ENCODE results near the gene PCMTD2.
"Not testable (repeated sequence)": the region's sequence is repeated elsewhere in the genome, so short reads cannot be mapped to it uniquely, and the experiment has no call there.

Gene PCMTD2

DNA sequence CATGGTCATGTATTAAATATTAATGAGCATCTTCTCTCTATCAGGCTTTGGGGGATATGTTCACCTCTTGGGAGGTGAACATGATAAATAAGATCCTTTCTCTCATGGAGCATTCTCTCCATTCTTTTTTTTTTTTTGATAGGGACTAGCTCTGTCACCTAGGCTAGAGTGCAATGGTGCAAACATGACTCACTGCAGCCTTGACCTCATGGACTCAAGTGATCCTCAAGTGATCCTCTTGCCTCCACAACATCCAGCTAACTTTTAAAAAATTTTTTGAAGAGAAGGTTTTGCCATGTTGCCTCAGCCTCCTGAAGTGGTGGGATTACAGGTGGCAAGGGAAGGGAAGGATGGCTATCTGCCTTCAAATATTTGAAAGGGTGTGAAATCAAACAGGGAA is 59.8 kb downstream of the PCMTD2 start:
- not testable (repeated sequence) for DNase-seq

DNA sequence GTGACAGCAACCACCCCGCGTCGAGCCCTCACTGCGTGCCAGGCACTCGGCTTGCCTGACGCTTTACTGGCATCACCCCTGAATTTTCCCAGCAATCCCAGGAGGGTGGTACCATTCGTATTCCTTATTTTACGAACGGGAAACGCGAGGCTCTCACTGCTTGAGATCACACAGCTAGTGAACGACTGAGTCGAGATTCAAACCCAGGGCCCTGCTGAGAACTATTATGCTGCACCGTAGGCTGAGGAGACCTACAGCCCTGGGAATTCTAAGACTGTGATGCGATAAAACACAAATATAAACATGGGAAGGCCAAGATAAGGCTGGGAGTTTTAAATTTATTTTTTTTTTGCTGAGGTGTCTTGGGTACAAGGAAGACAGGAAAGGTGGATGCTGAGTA is 60.3 kb downstream of the PCMTD2 start:
- not testable (repeated sequence) for DNase-seq

DNA sequence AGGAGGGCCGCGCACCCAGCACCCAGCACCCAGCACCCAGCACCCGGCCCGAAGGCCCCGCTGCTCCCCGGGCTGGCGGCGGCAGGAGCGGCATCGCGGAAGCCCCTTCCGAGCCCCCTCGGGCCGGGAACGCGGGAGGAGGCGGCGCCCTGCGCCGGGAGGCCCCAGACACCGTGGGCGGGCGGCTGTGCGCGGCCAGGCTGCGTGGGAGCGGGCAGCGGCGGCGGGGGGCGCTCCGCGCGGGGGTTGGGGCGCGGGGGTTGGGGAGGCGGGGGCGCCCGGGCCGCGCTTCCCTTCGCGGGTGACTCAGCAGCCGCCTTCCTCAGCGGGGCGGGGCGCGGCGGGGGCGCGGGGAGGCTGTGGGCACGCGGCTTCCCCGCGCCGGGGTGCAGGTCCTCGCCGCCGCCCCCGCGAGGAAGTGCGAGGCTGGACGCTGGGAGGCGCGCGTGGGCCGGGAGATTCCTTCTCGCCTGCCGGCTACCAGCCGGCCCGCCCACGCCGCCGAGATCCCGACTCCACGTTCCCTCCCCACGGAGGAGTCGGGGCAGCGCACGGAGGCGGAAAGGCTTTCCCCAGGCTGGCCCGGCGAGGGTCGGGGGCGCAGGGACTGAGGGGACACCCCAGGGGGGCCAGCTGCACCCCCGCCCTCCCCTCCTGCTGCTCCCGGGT is 61.0 kb downstream of the PCMTD2 start:
- DNase-seq = peak in 1 of 2 donors; percentile 66

DNA sequence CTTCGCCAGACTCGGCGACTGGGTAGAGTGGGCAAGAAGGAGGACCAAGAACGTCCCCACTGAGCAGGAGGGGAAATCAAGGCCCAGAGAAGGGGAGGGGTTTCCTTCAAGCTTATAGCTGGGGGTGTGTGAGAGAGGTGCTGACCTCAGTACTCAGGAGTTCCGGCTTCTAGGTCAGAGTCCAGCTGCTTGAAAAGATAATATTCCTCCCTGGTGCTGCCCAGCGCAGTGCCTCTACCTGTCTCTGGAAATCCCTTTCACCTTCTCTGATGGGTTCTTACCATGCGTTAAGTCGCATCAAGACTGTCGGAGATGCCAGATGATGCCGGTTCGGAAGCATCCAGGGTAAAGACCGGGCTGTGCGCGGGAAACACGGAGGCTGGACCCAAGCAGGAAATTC is 61.8 kb downstream of the PCMTD2 start:
- DNase-seq = peak in 1 of 2 donors; percentile 5

DNA sequence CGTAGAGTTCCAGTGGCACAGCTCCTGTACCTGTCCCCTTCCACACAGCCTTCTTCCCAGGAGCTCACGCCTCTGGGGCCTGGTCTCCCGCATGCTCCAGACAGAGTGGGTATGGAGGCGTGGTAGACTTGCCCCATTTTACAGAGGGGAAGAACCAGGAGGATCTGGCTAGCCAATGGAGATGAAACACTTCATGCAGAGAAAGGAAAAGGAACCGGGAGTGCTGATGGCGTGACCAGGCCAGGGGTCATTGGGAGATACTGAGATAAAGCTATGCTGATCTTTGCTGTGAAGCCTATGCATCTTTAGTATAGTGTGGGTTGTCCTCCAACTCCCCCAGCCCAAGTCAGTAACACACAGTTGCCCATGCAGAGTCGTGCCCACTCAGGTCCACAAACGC is 62.5 kb downstream of the PCMTD2 start:
- DNase-seq = peak in 1 of 2 donors; percentile 41

DNA sequence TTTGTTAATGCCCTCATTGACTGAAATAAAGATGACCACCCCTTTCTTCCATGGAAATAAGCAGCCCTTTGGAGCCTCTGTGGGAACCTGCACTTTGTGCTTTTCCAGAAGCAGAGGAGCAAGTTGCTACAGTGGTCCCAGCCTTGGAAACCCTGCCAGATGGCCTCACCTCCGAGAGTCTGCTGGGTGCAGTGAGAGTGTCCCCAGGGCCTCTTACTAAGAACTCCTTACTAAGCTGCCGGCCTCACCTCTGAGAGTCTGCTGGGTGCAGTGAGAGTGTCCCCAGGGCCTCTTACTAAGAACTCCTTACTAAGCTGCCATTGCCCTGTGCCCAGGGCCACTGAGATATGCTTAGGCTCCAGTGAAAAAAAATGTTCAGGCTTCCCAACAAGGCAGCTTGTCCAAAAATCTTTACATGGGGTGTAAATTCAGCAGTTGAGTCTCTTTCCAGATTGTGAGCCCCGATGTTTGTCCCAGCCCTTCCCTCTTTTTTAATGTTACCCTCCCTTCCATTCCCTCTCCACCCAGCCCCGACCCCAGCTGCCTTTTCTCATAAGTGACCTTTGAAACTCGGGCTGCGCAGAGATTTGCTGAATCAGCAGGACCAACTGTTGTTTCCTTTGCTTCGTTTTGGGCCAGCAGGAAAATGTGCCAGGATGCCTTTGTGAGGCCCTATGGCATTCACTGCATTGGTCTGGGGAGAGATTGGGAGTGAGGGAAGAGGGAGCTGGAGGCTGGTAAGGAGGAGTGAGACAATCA is 66.7 kb downstream of the PCMTD2 start:
- not testable (repeated sequence) for DNase-seq

Data from inflammatory macrophage treated with lipopolysaccharide for 1 hour (primary cell).